GM19328 (cell line): Measurements from ENCODE around the gene PIGU.

Source experiments
- ATAC-seq: cut with Tn5 transposase; IDR thresholded peaks from one replicate; pipeline ENCODE4 v1.9.1; 2021; ENCODE audit warnings: mild to moderate bottlenecking, moderate library complexity; ENCODE audit not compliant: unreplicated experiment

PIGU gene

DNA sequence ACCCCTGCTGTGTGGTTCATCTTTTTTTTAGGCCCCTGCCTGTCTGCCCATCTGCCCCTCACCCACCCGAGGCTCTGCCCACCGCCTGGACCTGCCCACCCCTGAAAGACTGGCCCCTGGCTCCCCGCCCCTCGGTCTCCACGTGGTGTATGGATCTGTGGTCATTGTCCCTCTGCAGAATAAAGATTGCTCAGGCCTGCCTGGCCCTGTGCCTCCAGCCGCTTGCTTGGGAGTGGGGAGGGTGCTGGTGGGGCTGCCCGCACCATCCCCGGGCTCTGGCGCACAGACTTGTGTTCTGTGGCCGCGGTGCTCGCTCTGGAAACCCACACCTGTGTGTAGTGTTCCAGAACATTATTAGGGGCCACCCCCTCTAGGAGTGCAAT lies 116.8 kb downstream of the PIGU start:
- ATAC-seq, result no peak

DNA sequence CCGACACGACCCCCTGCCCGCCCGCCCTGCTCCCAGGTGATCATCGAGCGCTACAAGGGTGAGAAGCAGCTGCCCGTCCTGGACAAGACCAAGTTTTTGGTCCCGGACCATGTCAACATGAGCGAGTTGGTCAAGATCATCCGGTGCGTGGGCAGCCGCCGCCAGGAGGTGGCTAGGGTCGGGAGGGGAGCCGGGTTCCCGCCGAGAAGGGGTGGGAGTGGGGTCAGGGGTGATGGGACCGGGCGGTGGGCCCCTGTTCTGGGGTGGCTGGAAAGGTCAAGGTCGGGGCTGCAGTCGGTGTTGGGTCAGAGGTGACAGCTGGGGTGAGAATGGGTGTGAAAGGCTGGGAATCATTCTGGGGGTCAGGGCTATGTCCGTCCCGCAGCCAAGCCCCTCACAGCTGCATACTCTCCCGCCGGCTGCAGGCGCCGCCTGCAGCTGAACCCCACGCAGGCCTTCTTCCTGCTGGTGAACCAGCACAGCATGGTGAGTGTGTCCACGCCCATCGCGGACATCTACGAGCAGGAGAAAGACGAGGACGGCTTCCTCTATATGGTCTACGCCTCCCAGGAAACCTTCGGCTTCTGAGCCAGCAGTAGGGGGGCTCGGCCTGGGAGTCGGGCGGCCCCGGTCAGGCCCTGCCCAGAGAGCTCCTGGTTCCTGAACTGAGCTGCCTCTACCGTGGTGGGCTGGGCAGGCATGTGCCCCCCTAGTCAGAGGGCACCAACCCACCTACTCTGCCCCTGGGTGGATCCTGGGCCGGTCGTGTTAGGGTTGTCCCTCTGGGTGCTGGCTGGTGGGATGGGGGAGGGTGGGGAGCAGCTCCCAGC lies 117.4 kb downstream of the PIGU start:
- no peak for ATAC-seq

DNA sequence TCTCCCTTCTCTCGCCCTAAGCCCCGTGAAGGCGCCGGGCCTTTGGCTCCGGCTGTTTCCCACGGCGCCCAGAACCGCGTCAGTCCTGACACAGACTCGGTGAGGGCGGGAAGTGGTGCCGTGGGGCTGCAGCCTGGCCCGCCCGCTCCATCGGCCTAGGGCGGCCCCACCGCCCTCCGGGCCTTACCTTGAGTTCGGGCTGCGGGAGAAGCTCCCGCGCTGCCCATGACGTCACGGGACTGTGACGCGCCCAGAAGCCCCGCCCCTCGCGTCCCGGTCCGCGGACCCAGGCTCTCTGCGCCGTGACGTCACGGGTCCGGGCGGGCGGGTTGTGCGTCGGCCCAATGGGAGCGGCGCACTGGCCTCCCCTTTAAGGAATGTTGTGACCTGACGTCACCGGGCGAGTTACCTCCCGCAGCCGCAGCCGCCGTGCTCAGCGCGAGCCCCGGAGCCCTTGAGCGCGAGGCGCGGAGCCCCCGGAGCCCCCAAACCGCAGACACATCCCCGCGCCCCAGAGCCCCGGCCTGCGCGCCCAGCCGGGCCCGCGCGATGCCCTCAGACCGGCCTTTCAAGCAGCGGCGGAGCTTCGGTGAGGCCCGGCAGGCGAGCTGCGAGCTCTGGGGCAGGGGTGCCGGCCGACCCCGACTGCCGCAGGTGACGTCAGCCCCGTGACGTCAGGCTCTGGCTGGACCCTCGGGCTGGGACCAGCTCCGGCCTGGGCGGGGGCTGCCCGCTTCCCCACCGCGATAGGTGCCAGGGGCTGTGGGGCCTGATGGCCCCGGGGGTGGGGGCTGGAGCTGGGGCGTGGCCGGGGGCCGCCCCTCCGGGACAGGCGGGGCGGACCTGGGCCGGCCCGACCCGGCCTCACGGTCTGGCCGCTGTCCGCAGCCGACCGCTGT lies 118.3 kb downstream of the PIGU start, which contains the start of gene MAP1LC3A:
MAP1LC3A (plus strand) TSS at position 399 of the 899 bp plus-strand sequence; CDS start at position 550, 151 bp downstream.
- peak; percentile 53 for ATAC-seq

DNA sequence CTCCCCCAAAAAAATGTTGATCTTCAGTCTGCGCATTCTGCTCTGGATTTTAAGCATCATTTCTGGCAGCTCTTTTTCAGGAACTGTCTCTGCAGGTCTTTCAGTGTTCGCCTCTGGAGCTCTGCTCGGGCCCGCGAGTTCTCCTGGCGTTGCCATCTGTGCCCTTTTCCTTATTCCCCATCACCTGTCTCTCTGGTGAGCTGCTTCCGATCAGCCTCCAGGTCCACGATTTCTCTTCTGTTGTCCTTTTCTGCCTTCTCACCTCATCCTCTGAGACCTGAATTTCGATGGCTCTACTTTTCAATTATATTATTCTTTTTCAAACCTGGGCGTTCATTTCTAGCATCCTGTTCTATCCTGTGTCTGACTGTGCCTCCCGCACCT lies 119.0 kb downstream of the PIGU start:
- ATAC-seq, result no peak

DNA sequence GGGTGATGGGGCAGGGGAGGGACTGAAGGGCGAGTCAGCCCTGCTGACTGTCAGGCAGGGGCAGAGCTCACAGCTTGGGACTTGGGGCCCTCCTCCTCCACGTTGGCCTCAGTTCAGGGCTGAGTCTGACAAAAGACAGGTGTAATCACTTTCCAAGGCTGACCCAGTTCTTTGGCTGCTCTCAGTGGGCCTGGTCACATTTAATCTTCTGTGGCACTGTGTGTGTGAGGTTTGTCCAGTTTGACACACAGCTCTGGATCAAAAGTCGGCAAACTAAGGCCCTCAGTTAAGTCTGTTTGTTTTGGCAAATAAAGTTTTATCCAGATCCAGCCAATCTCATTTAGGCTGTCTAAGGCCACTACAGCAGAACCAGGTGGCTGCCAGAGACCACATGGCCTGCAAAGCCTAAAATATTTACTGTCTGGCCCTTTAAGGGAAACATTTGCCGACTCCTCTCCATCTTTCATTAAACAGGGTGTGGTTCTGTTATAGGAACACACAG lies 123.5 kb downstream of the PIGU start:
- ATAC-seq, result no peak

DNA sequence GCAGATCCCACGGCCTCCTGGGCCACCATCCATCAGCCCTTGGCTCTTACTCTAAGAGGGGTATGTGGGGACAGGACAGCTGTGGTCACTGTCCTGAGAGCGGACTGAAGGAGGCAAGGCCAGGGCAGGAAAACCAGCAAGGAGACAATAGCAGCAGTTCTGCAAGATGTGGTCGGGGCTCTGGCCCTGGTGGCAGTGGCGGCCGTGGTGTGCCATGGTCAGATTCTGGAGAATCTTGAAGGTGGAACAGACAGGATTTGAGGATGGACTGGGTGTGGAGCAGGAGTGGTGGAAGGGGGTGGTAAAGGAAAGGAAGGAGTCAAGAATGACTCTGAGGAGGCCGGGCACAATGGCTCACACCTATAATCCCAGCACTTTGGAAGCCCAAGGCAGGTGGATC lies 124.3 kb downstream of the PIGU start:
- no peak for ATAC-seq

DNA sequence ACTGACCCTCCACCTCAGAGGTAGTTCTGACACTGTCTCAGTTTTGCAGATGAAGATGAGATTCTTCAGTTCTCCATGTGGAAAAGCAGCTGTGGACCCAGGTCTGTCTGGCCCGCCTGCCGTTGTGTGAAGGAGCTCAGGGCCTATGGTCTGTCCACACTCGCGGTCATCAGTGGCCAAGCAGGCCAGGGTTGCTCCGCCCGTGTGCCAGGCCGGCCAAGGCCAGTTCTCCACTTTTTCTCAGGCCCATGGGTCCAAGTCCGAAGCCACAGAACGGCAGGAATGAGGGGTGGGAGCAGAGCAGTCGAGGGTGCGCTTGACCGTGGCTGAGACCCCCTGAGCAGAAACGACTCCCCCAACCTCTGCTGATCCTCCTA lies 127.0 kb downstream of the PIGU start:
- no peak for ATAC-seq

DNA sequence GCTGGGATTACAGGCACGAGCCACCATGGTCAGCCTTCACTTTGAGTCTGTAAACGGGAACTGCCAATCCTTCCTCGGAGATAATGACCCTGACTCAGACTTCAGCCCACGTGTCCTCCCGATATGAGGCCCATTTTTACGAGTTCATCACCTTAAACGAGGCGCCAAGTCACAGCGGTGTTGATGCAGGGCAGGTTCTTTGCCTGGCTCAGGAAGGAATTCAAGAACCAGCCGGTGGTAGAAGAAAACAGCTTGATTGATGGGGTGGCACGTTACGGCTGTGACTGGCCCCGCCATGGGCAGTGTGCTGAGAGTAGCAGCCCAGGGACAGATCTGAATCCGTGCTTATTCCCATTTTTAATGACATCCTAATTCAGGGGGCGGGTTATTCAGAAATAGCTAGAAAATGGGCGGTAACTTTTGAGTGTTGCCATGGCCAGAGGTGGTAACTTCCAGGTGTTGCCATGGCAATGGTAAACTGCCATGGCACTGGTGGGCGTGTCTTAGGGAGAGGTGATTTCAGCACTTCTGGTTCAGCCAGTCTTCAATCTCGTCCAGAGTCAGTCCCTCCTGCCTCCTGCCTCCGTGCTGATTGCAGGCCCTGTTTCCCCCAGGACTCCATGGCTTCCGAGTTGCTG lies 127.5 kb downstream of the PIGU start:
- no peak for ATAC-seq

DNA sequence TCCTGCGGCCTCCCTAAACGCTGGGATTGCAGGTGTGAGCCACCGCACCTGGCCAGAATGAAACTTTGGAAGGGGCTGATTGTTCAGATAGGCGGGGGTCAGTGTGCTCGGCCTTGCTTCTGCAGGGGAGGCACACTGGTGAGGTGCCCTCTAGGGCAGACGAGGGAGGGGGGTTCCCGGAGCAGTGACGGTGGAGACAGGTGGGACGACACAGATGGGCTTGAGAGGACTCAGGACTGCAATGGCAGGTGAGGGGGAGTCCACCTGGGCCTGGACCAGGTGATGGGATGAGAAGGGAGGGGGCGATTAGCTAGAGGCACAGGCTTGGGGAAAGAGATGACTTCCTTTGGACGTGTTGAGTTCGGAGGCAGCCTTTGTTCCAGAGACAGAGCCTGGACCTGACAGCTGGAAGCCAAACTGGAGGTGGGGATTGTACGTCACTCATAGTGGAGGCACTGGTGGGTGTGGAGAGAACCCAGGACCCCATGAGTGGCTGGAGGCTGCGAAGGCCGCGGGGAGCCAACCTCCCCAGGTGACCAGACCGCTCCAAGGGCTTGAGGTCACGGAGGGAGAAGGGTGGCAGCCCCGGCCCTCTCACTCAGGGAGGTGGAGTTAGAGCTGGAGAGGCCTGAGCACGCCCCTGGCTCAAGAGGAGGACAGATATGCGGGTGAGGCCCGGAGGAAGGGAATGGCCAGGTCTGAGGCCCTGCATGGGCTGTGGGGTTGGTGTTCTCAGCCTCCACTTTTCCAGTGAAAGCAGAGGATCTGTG lies 128.9 kb downstream of the PIGU start:
- ATAC-seq, result no peak

DNA sequence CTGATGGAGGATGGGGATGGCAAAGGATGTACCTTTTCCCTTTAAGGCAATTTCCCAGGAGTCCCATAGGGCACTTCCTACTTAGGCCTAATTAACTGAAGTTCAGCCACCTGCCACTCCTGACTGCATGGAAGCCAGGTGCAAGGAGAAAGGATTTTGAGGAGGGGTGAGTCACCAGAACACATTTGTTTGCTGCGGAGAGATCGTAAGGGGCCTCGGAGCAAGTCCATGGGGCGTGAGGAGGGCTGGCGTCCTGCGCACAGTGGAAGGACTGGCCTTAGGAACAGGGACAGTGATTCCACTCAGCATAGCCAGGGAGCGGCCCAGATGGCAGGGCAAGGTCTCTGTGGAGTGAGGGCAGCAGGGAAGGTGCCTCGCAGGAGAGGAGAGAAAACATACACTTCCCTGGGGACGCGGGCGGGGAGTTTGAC lies 130.1 kb downstream of the PIGU start:
- ATAC-seq, result no peak

DNA sequence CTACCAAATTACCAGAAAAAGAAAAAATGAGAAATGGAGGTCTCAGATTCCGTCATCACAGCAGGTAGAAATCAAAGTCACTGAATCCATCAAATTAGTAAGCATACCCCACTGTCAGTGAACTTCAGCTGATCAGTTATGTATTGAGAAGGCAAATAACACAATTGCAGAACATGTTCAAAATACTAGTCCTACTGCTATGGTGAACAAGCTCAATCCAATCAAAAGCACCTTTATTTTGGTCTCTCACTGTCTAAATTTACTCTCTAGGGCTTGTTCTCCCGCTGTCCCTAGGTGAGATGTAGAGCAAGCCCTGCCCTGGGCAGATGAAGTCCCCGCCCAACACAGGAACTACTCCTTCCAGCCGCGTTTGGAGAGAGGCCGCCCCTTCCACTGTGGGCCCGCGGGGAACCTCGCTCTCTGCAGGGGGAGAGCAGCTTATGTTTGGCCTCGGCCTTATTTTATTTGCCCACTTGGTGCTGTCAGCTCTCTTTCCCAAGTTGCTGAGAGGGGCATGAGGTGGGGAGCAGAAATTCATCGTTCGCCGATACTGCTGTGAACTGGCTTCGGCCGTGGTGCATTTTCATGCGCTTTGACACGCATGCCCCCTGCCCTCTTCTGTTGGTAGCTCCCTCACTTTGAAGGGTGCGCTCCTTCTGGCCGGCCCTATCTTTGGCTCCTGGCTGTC lies 132.6 kb downstream of the PIGU start:
- no peak for ATAC-seq

DNA sequence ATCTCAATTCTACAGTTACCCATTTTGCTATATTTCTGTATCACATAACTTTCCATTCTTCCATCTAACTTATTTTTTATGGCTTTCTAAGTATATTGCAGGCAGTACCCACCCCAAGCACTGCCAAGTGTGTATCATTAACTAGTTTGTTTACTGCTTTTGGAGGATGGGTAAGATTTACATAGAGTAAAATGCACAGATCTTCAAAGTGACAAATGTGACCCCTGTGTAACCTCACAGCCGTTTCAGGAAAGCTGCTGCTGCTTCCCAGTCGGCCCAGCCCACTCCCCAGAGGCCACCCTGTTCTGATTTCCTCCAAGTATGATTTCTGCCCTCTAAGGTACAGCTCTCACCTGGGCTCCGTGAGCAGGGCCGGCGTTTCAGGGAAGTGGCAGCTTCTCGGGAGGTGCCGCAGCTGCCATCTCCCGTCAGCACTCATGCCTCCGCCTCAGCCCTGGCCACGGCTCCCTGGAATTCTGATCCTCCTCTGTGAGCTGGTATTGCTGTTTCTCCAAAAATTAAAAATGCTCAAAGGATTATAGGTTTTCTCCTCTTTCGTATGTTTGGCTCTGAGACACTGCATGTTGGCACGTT lies 133.3 kb downstream of the PIGU start:
- ATAC-seq, result no peak

DNA sequence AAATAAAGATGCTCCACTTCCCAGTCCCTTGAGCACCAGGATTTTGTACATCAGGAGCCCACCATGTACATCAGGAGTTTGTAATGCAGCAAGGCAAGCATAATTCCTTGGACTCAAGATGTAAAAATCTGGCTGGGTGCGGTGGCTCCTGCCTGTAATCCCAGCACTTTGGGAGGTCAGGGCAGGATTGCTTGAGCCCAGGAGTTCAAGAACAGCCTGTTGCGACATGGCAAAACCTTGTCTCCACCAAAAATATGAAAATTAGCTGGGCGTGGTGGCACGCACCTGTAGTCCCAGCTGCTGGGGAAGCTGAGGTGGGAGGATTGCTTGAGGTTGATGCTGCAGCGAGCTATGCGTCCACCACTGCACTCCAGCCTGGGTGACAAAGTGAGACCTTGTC lies 134.5 kb downstream of the PIGU start:
- ATAC-seq, result no peak

DNA sequence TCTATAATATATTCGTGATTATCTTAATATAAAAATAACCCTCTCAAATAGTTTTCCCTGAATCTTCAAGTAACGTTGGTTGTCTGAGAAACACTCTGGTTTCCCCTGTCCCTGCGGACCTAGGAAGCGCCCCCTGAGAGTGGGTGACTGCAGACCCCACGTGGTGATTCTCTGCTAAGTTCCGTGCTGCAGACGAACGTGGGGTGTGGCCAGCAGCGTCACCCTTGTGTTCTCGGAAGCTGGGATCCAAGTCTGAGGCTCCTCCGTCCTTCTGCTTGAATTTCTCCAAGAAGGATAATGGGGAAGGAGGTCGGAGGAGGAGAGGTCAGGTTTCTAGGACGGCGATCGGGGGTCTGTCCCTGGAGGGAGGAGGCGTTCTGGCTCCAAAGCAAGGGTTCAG lies 135.0 kb downstream of the PIGU start:
- ATAC-seq, result no peak

DNA sequence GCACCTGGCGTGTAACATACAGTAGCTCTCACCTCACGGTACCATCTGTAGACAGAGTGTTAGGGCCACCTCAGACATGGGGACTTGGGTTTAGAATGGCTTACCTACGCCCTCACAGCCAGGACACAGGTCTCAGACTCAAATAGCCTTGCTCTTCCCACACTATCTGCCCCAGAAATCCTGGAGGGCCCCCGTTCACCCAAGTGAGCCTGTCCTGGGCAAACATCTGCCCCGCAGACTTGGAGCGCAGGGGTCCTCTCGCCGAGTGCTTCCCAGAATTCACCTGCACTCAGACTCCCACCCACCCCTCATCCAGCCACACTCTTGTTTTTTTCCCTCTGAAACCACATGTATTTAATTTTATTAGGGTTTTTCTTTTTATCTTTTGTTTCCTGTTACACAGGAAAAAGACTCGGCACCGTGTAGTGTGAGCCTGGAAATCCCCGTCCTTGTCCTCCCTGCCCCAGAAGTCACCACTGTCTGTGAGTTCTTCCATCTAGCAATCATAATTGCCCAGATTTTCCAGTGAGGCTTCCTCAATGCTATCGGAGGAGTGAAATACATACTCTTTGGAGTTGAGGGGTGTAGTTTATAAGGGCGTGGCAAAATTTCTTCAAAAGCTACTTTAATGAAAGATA lies 135.5 kb downstream of the PIGU start:
- no peak for ATAC-seq

DNA sequence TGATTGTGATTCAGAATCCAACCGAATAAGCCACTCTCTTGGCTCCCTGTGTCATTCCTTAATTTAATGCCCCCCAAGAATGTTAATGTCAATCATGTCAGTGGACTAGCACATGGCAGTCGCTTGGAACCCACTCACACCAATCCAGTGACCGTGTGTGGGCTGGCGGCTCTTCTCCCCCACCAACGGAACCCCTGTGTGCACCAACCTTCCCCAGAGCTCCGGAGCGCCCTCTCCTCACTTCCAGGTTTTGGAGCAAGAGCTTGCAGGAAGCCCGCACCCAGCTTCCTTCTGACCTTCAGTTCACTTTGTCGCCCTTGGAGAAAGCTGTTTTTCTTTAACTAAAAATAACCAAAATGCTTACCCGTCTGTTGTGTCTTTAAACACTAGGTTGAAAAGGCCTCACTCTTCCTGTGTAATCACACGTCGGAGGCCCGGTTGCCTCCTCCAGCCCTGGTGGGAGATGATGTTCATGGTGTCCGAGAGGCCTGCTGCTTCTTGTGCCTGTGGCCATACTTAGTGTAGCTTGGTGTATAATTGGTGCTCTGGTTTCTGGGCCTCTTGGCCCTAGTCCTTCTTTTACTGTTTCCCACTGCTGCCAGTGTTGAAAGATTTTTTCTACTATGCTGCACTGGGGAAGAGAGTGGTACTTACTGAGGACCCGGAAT lies 136.2 kb downstream of the PIGU start:
- no peak for ATAC-seq

DNA sequence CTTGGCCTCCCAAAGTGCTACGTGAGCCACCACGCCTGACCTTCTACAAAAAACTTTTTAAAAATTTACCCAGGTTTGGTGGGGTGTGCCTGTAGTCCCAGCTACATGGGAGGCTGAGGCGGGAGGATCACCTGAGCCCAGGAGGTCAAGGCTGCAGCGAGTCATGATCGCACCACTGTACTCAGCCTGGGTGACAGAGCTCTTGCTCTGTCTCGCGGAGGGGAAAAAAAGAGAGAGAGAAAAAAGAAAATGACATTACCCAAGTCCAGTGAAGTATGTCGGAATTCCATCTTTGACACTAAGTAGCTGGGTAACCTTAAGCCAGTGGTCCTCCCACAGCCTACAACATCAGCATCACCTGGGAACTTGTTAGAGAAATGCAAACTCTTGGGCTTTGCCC lies 137.1 kb downstream of the PIGU start:
- no peak for ATAC-seq

DNA sequence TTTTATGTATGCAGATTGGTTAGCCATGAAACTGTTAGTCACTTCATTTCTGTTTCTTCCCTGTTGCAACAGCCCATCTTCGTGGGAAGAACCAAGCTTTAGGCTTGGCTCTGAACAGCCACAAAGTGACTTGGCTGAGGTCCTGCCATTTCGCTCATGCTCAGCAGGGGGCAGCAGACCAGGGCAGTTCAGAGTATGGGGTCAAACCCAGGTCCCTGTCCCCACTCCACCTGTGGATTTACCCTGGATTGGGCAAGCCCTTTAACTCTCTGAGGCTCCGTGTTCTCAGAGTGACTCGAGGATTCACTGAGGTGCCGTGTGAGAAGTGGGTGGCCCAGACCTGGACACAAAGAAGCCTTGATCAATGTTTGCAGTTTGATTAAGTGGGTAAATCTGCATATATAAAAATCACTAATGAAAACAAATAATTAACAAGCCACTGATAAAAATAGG lies 138.2 kb downstream of the PIGU start:
- ATAC-seq, result no peak
